ENCODE measurements around the gene RASAL2. TPM values are rescaled to one million over a fixed set of nuclear protein-coding genes. Genes with fewer than 3 reads are reported as not detected.

Gene RASAL2
- total RNA-seq, 1 donor from 2014 or later = 44.2 TPM

- H3K36me3 ChIP-seq (ENCODE audit: insufficient read depth, low read length) = no peaks in the 10 kb centered on the region
- H3K27me3 ChIP-seq (ENCODE audit: insufficient read depth, low read length) = no peaks in the 10 kb centered on the region
- H4K20me1 ChIP-seq (ENCODE audit: insufficient read depth, low read length) = peaks cover 4% of the 10 kb centered on the region
- H3K4me2 ChIP-seq (ENCODE audit: low read length) = no peak overlapping the region
- Mint-ChIP-seq H3K4me3 (ENCODE audit: unreplicated experiment) (no peak overlapping the region), H3K27me3 (ENCODE audit: low read depth, unreplicated experiment) (no peaks in the 10 kb centered on the region), H3K4me1 (ENCODE audit: low read depth, unreplicated experiment) (peaks cover 3% of the 10 kb centered on the region), H3K36me3 (ENCODE audit: low read depth, unreplicated experiment) (no peaks in the 10 kb centered on the region), H3K27ac (ENCODE audit: unreplicated experiment) (no peak overlapping the region), H3K9me3 (ENCODE audit: unreplicated experiment) (no peaks in the 10 kb centered on the region)
- H3K4me3 ChIP-seq (ENCODE audit: insufficient read depth, low read depth, low read length) = no peak overlapping the region
- no peak overlapping the region for H3K27ac ChIP-seq (ENCODE audit: low read depth, low read length)
- no peak overlapping the region for H3K9ac ChIP-seq (ENCODE audit: low read length)
- peaks cover 11% of the 10 kb centered on the region for H3K4me1 ChIP-seq (ENCODE audit: insufficient read depth, low read length)
- TF ChIP-seq EZH2 (IDR thresholded peaks at IDR 0.05; ENCODE audit: insufficient read depth, low read length) (no peak), CTCF (IDR thresholded peaks at IDR 0.05; ENCODE audit: insufficient read depth, low read depth, low read length) (no peak)
- DNase-seq (ENCODE audit: low read depth) (peak; percentile 32), FAIRE-seq (peak; percentile 86)
- H3K9me3 ChIP-seq (ENCODE audit: insufficient read depth, low read depth, low read length) = no peaks in the 10 kb centered on the region
- peaks cover 2% of the 10 kb centered on the region for H3K79me2 ChIP-seq (ENCODE audit: insufficient read depth, low read length)
- H2AFZ ChIP-seq (ENCODE audit: low read depth, low read length) = no peak overlapping the region
Observed at GRCh38 chr1:178374016-178374415, 280.1 kb downstream of the RASAL2 start.

GRCh38 chr1:178376008-178376407 is 282.1 kb downstream of the RASAL2 start:
- Mint-ChIP-seq H3K9me3 (ENCODE audit: unreplicated experiment) (no peaks in the 10 kb centered on the region), H3K27me3 (ENCODE audit: low read depth, unreplicated experiment) (no peaks in the 10 kb centered on the region), H3K36me3 (ENCODE audit: low read depth, unreplicated experiment) (no peaks in the 10 kb centered on the region), H3K4me3 (ENCODE audit: unreplicated experiment) (no peak overlapping the region), H3K27ac (ENCODE audit: unreplicated experiment) (no peak overlapping the region), H3K4me1 (ENCODE audit: low read depth, unreplicated experiment) (peaks cover 2% of the 10 kb centered on the region)
- no peak overlapping the region for H3K27ac ChIP-seq (ENCODE audit: low read depth, low read length)
- no peak overlapping the region for H3K4me3 ChIP-seq (ENCODE audit: insufficient read depth, low read depth, low read length)
- no peak for DNase-seq (ENCODE audit: low read depth)
- peaks cover 4% of the 10 kb centered on the region for H4K20me1 ChIP-seq (ENCODE audit: insufficient read depth, low read length)
- no peak overlapping the region for H3K4me2 ChIP-seq (ENCODE audit: low read length)
- no peak overlapping the region for H3K9ac ChIP-seq (ENCODE audit: low read length)
- H3K79me2 ChIP-seq (ENCODE audit: insufficient read depth, low read length) = peaks cover 2% of the 10 kb centered on the region
- no peaks in the 10 kb centered on the region for H3K9me3 ChIP-seq (ENCODE audit: insufficient read depth, low read depth, low read length)
- H3K27me3 ChIP-seq (ENCODE audit: insufficient read depth, low read length) = no peaks in the 10 kb centered on the region
- H3K4me1 ChIP-seq (ENCODE audit: insufficient read depth, low read length) = peaks cover 11% of the 10 kb centered on the region
- no peak overlapping the region for H2AFZ ChIP-seq (ENCODE audit: low read depth, low read length)
- TF ChIP-seq EZH2 (IDR thresholded peaks at IDR 0.05; ENCODE audit: insufficient read depth, low read length) (no peak), CTCF (IDR thresholded peaks at IDR 0.05; ENCODE audit: insufficient read depth, low read depth, low read length) (no peak)
- FAIRE-seq = peak; percentile 23
- no peaks in the 10 kb centered on the region for H3K36me3 ChIP-seq (ENCODE audit: insufficient read depth, low read length)

DNA sequence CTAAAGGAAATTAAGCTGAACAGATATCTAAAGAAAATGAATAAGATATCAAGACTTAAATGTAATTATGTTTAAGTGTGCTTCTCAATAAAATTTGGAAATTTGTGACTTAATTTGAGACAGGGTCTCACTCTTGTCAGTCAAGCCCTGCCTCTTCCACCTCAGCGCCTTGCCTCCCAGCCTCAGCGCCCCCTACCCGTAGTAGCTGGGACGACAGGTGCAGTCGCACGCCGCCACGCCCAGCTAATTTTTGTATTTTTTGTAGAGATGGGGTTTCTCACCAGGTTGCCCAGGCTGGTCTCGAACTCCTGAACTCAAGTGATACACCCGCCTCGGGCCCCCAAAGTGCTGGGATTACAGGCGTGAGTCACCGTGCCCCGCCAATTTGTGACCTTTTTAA is 285.9 kb downstream of the RASAL2 start:
- Histone ChIP-seq H3K4me1 (ENCODE audit: insufficient read depth, low read length) (no peaks in the 10 kb centered on the region), H3K9ac (ENCODE audit: low read length) (no peak overlapping the region), H3K27me3 (ENCODE audit: insufficient read depth, low read length) (no peaks in the 10 kb centered on the region), H4K20me1 (ENCODE audit: insufficient read depth, low read length) (peaks cover 2% of the 10 kb centered on the region), H3K79me2 (ENCODE audit: insufficient read depth, low read length) (no peaks in the 10 kb centered on the region), H3K36me3 (ENCODE audit: insufficient read depth, low read length) (no peaks in the 10 kb centered on the region), H2AFZ (ENCODE audit: low read depth, low read length) (no peak overlapping the region), H3K4me3 (ENCODE audit: insufficient read depth, low read depth, low read length) (no peak overlapping the region), H3K9me3 (ENCODE audit: insufficient read depth, low read depth, low read length) (no peaks in the 10 kb centered on the region), H3K4me2 (ENCODE audit: low read length) (no peak overlapping the region), H3K27ac (ENCODE audit: low read depth, low read length) (no peak overlapping the region)
- no peak for DNase-seq (ENCODE audit: low read depth)
- H3K4me3 Mint-ChIP-seq (ENCODE audit: unreplicated experiment) = no peak overlapping the region
- peaks cover 2% of the 10 kb centered on the region for H3K4me1 Mint-ChIP-seq (ENCODE audit: low read depth, unreplicated experiment)
- no peak for FAIRE-seq
- H3K27ac Mint-ChIP-seq (ENCODE audit: unreplicated experiment) = no peak overlapping the region
- H3K9me3 Mint-ChIP-seq (ENCODE audit: unreplicated experiment) = no peaks in the 10 kb centered on the region
- TF ChIP-seq EZH2 (IDR thresholded peaks at IDR 0.05; ENCODE audit: insufficient read depth, low read length) (no peak), CTCF (IDR thresholded peaks at IDR 0.05; ENCODE audit: insufficient read depth, low read depth, low read length) (no peak)
- no peaks in the 10 kb centered on the region for H3K27me3 Mint-ChIP-seq (ENCODE audit: low read depth, unreplicated experiment)
- no peaks in the 10 kb centered on the region for H3K36me3 Mint-ChIP-seq (ENCODE audit: low read depth, unreplicated experiment)
